ENCODE measurements around the gene SH3D19.
A peak's percentile ranks its signal among the peaks of the same experiment; 100 is the strongest.
"Not testable (repeated sequence)": the region's sequence is repeated elsewhere in the genome, so short reads cannot be mapped to it uniquely, and the experiment has no call there.

SH3D19 gene

DNA sequence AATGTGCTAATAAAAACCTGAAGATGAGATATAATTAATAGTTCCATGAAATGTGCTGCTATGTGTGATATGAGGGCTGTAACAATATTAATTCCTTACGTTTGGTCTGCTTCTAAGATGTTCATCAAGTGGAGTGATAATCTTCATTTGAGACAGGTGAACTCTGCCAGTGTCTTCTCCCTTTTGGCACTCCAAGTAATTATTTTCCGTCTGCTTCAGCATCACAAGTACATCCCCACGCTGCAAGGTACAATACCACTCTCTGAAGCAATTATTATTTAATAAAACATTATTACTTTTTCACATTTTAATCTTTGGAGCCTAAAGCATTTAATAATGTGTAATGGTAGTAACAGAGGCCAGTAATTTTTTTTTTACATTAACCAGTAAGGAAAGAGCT is 181.6 kb downstream of the SH3D19 start:
- no peak for DNase-seq

DNA sequence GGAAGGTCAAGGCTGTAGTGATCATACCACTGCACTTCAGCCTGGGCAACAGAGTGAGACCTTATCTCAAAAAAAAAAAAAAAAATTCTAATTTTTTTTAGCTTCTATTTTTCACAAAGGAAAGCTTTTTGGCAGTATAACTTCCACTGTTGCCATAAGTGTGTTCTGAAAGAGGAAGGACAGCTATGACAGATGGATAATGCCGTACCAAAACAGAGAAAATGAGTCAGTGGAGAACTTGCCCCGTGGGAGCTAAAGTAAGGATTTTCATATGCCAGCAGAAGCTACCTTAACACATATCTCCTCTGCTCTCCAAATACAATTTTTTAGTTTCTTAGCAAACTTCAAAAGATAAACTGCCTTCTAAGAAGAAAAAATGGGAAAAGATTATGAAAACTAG is 182.2 kb downstream of the SH3D19 start:
- no peak for DNase-seq

DNA sequence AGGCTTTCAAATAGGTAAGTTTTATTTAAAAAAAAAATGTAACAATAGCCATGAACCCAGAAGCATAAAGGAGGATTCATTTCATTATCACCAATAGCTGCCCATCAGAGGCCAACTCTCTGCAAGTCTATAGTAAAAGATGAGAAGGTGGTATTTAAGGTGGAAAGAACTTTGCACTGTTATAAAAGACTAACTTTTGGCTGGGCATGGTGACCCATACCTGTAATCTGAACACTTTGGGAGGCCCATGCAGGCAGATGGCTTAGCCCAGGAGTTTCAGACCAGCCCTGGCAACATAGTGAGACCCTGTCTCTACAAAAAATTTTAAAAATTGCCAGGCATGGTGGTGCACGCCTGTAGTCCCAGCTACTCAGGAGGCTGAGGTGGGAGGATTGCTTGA is 182.6 kb downstream of the SH3D19 start:
- no peak for DNase-seq

DNA sequence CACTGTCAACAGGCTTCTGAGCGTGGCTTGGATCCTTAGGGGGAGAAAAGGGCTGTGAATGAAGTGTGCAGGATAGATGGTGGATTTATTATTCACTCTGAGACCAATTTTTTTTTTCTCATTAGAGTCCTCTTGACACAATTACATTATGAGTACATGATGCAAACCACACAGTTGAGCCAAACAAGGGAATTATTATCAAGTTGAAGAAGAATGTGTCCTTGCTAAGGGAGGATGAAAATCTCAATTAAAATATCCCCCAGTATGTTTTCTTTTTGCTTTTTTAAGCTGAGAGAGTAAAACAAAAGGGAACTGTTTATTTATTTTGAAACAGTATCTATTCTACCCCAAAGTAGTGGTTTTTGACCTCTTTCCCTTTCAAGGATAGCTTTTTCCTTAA is 185.6 kb downstream of the SH3D19 start:
- no peak for DNase-seq

DNA sequence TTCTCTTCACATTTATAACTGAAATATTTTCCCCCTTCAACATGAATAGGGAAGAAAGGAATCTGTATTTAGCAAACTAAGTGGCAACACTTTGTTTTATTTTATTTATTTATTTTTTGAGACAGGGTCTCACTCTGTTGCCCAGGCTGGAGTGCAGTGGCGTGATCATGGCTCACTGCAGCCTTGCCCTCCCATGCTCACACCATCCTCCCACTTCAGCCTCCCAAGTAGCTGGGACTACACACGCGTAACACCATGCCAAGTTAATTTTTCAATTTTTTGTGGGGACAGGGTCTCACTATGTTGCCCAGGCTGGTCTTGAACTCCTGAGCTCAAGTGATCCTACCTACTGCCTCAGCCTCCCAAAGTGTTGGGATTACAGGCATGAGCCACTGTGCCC is 189.4 kb downstream of the SH3D19 start:
- not testable (repeated sequence) for DNase-seq

DNA sequence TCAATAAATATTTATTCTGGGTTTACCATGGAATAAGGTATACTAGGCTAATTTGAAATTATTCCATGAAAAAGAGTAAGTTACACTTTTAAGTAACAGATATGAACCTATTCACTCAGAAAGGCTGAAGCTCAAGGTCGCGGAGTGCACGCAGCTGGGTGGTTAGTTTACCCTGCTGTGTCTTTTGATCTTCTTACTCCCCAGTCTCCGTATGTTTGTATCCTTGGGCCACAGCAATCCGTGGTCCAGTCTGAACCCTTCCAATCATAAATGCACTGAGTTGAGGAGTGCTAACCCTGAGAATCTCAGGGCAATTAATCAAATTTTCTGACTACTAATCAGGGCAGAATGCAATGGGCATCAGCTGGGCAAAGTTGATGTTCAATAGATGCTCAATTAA is 192.1 kb downstream of the SH3D19 start:
- no peak for DNase-seq

DNA sequence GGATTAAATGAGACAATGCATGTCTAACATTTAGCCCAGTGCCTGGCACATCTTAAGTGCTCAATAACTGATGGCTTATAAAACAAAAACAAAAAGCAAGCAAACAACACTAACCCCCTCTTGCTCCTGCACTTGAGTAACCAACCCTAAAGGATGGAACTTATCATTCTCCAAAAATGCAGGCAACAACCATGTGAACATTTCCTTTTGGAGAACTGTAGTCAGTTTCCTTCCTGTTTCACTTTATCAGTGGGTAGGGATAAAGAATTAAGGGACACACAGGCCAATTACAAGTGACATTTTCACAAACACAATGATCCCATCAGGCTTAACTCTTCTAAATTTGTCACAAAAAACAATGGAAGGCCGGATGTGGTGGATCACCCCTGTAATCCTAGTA is 195.6 kb downstream of the SH3D19 start:
- DNase-seq, result no peak

DNA sequence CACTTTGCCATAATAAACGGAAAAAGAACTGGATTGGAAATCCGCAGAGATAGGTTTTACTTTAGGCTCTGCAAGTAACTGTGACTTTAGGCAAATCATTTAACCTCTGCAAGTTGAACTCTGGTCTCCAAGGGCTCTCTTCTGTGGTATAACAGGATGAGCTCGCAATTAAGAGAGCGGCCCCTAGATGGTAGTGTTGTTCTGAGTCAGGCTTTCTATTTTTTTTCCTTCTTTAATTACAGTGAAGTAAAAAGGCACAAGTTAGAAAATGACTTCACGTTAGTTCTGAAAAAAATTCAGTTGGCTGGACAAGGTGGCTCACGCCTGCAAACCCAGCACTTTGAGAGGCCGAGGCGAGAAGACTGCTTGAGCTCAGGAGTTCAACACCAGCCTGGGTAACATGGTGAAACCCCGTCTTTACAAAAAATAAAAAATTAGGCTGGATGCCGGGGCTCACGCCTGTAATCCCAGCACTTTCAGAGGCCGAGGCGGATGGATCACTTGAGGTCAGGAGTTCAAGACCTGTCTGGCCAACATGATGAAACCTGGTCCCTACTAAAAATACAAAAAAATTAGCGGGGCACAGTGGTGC is 207.9 kb downstream of the SH3D19 start:
- DNase-seq, result peak; percentile 36

DNA sequence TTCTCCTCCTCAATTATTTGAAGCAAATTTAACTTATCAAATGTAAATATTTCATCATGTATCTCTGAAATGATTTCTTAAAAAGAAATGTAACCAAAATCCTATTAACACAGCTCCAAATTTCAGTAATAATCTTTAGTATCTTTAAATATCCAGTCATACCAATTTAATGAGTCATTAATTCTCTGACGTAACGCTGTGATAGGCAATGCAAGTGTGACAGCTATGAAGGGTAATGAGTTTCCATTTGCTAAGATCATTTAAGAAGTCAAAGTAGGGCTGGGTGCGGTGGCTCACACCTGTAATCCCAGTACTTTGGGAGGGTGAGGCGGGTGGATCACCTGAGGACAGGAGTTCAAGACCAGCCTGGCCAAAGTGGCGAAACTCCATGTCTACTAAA is 210.4 kb downstream of the SH3D19 start:
- DNase-seq, result no peak

DNA sequence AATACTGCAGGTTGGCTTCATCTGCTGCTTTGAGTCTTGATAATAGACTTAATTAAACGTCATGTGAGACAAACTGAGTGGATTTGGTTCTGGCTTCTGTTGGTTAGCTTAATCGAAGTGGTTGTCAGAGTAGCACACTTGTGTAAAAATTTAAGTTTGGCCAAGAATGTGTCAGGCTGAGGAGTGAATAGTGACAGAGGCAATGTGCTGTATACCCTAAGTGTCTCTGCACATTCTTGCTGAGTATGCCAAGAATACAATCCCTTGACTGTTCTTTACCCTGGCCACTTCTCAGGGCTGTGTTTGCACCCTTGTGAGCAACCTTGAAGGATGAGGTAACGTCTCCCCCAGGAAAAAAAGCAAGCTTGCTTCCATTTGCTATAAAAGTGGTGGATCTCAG is 211.1 kb downstream of the SH3D19 start:
- no peak for DNase-seq

DNA sequence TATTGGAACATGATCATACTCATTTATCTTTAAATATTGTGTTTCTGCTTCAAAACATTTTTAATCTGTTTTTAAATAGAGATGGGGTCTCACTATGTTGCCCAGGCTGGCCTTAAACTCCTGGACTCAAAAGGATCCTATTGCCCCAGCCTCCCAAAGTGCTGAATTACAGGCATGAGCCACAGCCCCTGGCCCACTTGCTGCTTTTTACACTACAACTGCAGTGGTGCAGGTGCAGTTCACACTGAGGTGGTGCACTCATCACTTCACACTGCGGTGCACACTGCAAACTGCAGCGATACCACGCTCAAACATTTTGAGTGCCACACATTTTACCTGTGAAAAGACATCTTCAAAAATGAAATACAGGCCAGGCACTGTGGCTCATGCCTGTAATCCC is 215.2 kb downstream of the SH3D19 start:
- DNase-seq, result no peak

DNA sequence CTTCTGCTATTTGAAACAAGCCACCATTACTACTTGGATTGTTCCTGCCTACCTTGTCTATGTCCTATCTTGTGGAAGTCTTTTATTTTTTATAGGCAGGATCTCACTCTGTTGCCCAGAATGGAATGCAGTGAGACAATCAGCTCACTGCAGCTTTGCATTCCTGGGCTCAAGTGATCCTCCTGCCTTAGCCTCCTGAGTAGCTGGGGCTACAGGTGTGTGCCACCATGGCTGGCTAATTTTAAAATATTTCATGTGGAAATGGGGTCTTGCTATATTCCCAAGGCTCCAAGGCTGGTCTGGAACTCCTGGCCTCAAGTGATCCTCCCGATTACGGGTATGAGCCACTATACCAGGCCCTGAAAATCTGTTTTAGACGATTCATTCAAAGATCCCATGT is 218.3 kb downstream of the SH3D19 start:
- DNase-seq, result no peak

DNA sequence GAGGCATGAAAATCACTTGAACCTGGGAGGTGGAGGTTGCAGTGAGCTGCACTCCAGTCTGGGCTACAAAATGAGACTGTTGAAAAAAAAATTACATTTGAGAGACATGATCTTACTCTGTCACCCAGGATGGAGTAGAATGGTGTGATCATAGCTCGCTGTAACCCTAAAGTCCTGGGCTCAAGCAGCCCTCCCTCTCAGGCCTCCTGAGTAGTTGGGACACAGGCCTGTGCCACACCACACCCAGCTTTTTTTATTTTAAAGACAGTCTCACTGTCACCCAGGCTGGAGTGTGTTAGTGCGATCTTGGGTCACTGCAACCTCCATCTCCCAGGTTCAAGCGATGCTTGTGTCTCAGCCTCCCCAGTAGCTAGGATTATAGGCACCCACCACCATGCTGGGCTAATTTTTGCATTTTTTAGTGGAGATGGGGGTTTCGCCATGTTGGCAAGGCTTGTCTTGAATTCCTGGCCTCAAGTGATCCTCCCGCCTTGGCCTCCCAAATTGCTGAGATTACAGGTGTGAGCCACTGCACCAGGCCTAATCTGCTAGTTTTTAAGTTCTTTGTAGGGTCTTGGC is 219.9 kb downstream of the SH3D19 start:
- no peak for DNase-seq

DNA sequence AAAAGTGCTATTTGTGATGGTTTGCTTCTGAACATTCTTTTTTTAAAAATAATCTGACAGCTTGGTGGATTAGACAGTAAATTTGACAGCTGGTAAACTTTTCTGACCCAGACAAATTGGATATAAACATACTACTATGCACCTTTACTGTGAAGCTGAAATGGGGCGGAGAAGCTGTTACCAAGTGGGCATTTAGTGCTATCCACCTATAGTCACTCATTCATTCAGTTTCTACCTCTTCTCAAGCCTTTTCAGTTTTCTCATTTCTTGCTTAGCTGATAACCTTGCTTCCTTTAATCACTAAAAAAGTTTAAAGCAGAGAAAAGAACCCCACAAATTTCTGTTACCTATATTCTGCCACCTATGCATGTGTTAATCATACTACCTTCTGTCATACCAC is 220.8 kb downstream of the SH3D19 start:
- no peak for DNase-seq

DNA sequence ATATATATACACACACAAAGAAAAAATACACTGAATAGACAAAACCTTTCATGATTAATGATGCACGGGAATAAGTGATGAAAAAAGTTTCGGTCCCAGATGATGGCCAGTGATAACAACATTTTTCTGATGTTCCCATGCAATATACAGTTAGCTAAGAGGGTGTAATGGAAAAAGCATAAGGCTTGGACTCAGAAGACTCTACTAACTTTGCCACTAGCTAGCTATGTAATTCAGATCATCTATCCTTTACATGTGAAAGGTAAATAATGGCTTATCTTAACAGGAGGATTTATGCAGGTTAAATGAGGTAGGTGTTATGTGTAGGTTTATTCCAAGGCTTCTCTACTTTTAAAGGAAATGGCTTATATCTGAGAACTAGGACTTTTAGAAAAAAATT is 221.6 kb downstream of the SH3D19 start:
- no peak for DNase-seq

DNA sequence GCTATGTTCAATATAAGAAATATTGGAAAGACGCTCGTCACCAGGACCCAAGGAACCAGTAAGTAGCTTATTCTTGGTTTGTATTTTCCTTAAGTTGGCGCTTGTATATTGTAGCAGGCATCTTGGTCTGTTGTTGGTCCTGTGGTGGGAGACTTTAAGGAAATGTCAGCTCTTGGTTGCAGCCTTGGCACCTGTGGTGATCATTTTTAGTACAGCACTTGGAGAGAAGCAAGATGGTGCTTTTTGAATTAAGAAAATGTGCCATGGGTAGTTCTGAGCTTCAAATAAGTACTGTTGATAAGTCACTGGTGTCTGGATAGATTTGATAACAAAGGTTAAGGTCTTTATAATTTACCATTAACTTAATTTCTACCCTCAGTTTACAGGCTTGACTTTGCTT is 224.9 kb downstream of the SH3D19 start:
- DNase-seq, result no peak

DNA sequence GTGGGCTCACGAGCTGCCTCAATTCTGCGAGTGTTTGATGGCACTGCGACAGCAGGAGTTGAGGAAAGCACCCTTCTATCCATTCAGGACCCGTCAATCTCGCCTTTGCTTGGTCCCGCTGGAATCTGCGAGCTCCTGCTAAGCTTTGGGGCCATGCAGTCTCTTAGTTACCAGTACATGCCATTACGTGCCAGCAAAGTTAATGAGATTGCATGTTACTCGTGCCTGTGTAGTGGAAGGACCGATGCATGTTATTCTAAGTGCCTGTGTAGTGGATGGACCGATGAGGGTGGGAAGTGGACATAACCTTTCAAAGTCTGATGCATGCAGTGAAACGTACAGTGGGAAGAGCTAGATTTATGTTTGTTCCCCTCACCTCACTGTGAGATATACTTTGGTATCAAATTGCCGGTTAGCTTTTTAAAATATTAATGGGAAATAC is 225.4 kb downstream of the SH3D19 start:
- no peak for DNase-seq

DNA sequence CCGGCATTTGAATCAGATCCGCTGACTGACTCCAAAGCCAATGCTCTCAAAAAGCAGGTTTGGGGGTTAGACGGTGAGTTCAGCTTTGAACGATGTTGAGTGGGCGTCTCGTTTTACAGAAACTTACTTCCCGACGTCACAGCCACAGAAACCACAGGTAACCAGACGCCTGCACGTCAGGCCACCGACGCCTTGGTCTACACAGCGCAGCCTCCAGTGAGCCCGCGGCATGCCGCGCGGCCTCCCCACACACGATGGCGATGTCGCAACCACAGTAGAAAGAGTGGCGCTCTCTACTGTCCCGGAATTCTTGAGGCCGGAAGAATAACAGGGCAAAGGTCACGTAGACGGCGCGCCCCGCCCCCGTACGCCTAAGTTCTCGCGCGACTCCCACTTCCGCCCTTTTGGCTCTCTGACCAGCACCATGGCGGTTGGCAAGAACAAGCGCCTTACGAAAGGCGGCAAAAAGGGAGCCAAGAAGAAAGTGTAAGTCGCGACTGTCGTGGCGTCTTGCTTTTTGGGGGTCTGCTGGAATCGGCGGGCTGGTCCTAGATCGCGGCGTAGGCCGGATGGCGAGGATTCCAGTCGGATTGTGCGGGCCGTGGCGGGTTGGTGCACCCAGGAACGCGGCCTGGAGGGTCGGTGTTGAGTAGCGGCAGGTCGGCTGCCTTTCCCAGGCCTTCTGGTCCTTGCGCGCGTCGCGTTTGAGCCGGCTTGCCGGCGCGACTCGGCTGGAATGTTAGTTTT is 226.0 kb downstream of the SH3D19 start, which contains the start of gene RPS3A:
RPS3A (plus strand) TSS at position 400 of the 747 bp plus-strand sequence; CDS start at position 425, 25 bp downstream.
- peak; percentile 98 for DNase-seq

DNA sequence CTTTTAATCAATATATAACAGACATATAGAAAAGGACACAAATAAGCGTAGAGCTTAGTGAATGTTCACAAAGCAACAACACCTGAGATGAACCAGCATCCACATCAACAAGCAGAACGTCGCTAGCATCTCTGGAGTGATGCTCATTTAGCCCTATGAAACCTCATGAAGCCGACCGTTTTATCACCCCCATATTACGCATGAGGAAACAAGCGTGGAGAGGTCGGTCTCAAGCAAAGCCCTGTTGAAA is 226.5 kb downstream of the SH3D19 start:
- no peak for DNase-seq

DNA sequence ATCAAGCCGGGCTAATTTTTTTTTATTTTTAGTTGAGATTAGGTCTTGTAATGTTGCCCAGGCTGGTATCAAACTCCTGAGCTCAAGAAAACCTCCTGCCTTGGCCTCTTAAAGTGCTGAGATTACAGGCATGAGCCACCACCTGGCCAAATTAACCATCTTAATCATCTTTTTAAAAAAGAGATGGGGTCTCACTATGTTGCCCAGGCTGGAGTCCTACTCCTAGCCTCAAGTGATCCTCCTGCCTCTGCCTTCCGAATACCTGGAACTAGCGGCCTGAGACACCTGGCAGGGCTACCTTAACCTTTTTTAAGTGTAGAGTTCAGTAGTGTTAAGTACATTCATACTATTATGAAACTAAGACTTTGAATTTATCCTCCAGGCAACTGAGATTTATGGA is 227.6 kb downstream of the SH3D19 start:
- no peak for DNase-seq

DNA sequence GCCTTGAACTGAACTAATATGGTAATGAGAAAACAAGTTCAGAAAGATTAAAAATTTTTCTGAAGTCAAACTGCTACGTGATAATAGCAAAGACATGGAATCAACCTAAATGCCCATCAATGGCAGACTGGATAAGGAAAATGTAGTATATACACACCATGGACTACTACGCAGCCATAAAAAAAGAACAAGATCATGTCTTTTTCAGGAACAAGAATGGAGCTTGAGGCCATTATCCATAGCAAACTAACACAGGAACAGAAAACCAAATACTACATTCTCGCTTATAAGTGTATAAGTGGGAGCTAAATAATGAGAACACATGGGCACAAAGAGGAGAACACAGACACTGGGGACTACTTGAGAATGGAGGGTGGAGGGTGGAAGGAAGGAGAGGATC is 230.3 kb downstream of the SH3D19 start:
- no peak for DNase-seq

DNA sequence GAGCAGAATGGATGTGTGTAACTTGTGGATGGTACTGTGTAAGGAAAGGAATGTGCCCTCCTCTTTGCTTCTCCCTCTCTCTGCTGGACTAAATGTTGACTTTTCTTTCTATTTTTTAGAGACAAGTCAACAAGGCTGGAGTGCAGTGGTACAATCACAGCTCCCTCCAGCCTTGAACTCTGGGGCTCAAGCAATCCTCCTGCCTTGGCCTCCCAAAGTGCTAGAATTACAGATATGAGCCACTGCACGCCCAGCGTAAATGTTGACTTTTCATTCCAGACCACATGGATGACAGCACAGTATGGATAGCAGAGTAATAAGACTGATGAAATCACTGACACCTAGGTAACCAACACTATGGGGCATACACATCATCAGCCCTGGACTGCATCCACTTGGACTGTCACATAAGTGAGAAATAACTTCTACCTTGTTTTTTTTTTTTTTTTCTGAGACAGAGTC is 231.1 kb downstream of the SH3D19 start:
- DNase-seq, result no peak

DNA sequence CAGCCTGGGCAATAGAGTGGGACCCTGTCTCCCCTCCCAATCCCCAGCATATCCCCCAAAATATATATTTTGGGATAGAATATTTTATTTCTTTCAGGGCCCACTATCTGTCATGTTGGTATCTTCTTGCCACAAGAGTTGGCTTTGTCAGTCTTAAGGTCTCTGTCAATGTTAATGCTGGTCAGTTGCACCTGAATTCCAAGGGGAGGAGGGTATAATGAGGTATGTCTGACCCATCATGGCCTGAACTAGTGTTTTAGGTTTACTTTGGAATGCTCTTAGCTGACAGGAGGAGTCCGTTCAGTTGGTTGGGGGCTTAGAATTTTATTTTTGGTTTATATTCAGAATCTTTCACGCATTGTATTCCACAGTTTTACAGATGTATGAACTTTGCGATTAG is 232.2 kb downstream of the SH3D19 start:
- no peak for DNase-seq

DNA sequence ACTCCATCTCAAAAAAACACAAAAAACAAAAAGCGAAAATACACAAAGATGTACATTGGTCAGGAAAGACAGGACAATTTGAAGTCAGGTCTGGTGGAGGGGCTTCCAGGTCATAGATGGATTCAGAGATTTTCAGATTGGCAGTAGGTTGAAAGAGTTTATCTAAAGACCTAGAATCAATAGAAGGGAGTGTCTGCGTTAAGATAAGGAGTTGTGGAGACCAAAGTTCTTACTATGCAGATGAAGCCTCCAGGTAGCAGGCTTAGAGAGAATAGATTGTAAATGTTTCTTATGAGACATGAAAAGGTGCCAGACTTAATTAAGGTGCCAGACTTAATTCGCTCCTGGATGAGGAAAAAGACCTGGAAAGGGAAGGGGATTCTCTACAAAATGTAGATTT is 232.9 kb downstream of the SH3D19 start:
- no peak for DNase-seq

DNA sequence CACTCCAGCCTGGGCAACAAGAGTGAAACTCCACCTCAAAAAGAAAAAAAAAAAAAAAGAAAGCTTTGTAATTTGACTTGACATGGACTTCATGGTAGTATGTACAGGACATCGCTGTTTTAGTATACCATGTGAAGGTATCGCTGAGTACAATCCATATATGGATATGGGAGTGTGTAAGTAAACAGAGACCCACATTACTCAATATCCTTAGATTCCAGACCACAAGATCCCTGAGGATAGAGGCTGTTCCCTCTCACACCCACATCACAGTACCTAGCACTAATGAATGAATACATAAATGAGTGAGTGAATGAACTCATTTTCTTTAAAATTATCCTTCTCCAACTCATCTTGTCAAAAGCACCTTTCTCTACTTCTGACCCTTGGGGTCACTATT is 234.4 kb downstream of the SH3D19 start:
- no peak for DNase-seq

All from activated CD8-positive, alpha-beta memory T cell treated with anti-CD3 and anti-CD28 coated beads, Interleukin-2, amount 50 U/mL, for 4 hours (primary cell).